ENCODE data around the gene MUC5AC. TPM values are rescaled to one million over a fixed set of nuclear protein-coding genes. Genes with fewer than 3 reads are reported as not detected.
"Not testable (repeated sequence)": the region's sequence is repeated elsewhere in the genome, so short reads cannot be mapped to it uniquely, and the experiment has no call there.

MUC5AC gene
- total RNA-seq, 2 experiments from 2014 or later: not detected

GRCh38 chr11:1188451-1189130 is 30.8 kb downstream of the MUC5AC start:
- H3K4me3 Mint-ChIP-seq, H3K27ac Mint-ChIP-seq, DNase-seq, H3K9me3 Mint-ChIP-seq, H3K4me1 Mint-ChIP-seq, H3K27me3 Mint-ChIP-seq, H3K36me3 Mint-ChIP-seq: not testable (repeated sequence)

DNA sequence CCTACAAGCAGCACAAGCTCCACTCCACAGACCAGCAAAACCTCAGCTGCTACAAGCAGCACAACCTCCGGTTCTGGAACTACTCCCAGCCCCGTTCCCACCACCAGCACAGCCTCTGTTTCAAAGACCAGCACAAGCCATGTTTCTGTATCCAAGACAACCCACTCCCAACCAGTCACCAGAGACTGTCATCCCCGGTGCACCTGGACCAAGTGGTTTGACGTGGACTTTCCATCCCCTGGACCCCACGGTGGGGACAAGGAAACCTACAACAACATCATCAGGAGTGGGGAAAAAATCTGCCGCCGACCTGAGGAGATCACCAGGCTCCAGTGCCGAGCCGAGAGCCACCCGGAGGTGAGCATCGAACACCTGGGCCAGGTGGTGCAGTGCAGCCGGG is 32.1 kb downstream of the MUC5AC start:
- H3K9me3 Mint-ChIP-seq, H3K4me1 Mint-ChIP-seq, DNase-seq, H3K27me3 Mint-ChIP-seq, H3K27ac Mint-ChIP-seq, H3K4me3 Mint-ChIP-seq, H3K36me3 Mint-ChIP-seq: not testable (repeated sequence)

- not testable (repeated sequence) for H3K27me3 Mint-ChIP-seq, H3K4me1 Mint-ChIP-seq, H3K9me3 Mint-ChIP-seq, H3K36me3 Mint-ChIP-seq, DNase-seq, H3K4me3 Mint-ChIP-seq, H3K27ac Mint-ChIP-seq
Measured at GRCh38 chr11:1191786-1192470, 34.2 kb downstream of the MUC5AC start.

- H3K4me3 Mint-ChIP-seq: no peak overlapping the region
Measured at GRCh38 chr11:1192741-1193325, 35.1 kb downstream of the MUC5AC start.

GRCh38 chr11:1193326-1194230 is 35.8 kb downstream of the MUC5AC start:
- no peaks in the 10 kb centered on the region for H3K4me1 Mint-ChIP-seq
- no peaks in the 10 kb centered on the region for H3K9me3 Mint-ChIP-seq
- no peak for DNase-seq
- H3K27ac Mint-ChIP-seq: no peak overlapping the region
- no peaks in the 10 kb centered on the region for H3K27me3 Mint-ChIP-seq
- no peak overlapping the region for H3K4me3 Mint-ChIP-seq
- no peaks in the 10 kb centered on the region for H3K36me3 Mint-ChIP-seq

More at GRCh38 chr11:1192741-1193325, 35.1 kb downstream of the MUC5AC start:
- Mint-ChIP-seq H3K9me3 (no peaks in the 10 kb centered on the region), H3K36me3 (no peaks in the 10 kb centered on the region), H3K27me3 (no peaks in the 10 kb centered on the region), H3K27ac (no peak overlapping the region), H3K4me1 (no peaks in the 10 kb centered on the region)
- no peak for DNase-seq

DNA sequence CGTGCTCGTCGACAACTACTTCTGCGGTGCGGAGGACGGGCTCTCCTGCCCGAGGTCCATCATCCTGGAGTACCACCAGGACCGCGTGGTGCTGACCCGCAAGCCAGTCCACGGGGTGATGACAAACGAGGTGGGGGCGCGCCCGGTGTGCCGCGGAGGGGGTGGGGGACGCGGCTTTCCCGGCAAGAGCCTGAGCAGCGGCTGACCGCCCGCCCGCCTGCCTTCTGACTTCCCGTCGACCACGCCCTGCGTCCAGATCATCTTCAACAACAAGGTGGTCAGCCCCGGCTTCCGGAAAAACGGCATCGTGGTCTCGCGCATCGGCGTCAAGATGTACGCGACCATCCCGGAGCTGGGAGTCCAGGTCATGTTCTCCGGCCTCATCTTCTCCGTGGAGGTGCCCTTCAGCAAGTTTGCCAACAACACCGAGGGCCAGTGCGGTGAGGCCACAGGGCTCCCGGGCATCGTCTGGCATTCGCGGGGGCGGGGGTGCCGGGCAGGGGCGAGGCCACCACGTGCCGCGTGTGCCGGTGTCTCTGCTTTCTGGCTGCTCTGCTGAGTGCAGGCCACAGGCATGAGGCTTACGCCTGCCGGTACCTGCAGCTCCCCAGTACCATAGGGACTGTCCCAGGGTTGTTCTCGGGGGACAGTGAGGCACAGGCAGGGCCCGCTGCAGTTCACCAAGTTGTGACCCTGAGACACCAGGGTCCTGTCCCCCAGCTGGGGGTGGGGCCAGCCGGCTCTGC is 36.7 kb downstream of the MUC5AC start:
- Mint-ChIP-seq H3K36me3 (no peaks in the 10 kb centered on the region), H3K9me3 (no peaks in the 10 kb centered on the region), H3K27me3 (no peaks in the 10 kb centered on the region), H3K4me1 (no peaks in the 10 kb centered on the region), H3K4me3 (no peak overlapping the region), H3K27ac (no peak overlapping the region)
- no peak for DNase-seq

- Mint-ChIP-seq H3K9me3 (no peaks in the 10 kb centered on the region), H3K4me1 (no peaks in the 10 kb centered on the region), H3K4me3 (no peak overlapping the region), H3K27ac (no peak overlapping the region), H3K27me3 (no peaks in the 10 kb centered on the region), H3K36me3 (no peaks in the 10 kb centered on the region)
- no peak for DNase-seq
Measured at GRCh38 chr11:1194977-1195681, 37.4 kb downstream of the MUC5AC start.

GRCh38 chr11:1195682-1196515 is 38.1 kb downstream of the MUC5AC start:
- Mint-ChIP-seq H3K4me1 (no peaks in the 10 kb centered on the region), H3K27me3 (no peaks in the 10 kb centered on the region), H3K27ac (no peak overlapping the region), H3K9me3 (no peaks in the 10 kb centered on the region), H3K4me3 (no peak overlapping the region), H3K36me3 (no peaks in the 10 kb centered on the region)
- DNase-seq: no peak

DNA sequence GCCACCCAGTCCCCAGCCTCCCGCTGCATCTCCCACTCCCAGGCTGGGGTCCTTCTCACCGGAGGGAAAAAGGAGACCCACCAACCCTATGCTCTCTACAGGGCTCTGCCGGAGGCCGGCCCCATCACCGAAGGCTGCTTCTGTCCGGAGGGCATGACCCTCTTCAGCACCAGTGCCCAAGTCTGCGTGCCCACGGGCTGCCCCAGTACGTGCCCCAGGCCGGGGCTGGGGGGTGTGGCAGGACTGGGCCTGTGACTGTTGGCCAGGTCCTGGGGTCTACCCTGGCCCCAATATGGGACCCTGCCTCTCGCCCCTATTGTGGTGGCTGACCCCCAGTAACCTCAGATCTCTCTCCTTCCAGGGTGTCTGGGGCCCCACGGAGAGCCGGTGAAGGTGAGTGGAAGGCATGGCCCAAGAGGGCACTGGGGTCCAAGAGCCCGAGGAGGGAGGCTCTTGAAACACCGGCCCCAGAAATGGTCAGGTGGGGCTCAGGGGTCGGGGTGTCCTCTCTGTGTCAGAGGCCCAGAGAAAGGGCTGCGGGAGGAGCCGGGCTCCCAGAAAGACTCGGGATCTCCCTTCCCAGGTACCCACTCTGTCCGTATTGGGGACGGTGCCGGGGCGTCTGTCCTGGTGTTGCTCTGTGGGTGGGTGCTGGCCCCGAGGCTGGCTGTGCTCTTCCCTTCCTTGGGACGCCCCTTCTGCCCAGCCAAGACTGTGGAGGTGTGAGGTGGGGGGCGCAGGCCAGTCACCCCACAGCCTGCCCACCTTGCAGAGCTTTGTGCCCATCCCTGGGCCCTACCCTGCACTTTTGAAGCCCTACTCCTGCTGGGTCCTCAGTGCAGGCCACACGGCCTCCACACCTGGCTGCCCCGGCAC is 39.0 kb downstream of the MUC5AC start:
- no peaks in the 10 kb centered on the region for H3K36me3 Mint-ChIP-seq
- H3K4me1 Mint-ChIP-seq: no peaks in the 10 kb centered on the region
- H3K27me3 Mint-ChIP-seq: no peaks in the 10 kb centered on the region
- DNase-seq: no peak
- no peak overlapping the region for H3K27ac Mint-ChIP-seq
- no peaks in the 10 kb centered on the region for H3K9me3 Mint-ChIP-seq
- H3K4me3 Mint-ChIP-seq: no peak overlapping the region

- no peak for DNase-seq
- Mint-ChIP-seq H3K36me3 (no peaks in the 10 kb centered on the region), H3K4me3 (no peak overlapping the region), H3K4me1 (no peaks in the 10 kb centered on the region), H3K27ac (no peak overlapping the region), H3K27me3 (no peaks in the 10 kb centered on the region), H3K9me3 (no peaks in the 10 kb centered on the region)
Measured at GRCh38 chr11:1197431-1197885, 39.7 kb downstream of the MUC5AC start.

GRCh38 chr11:1197886-1198560 is 40.3 kb downstream of the MUC5AC start:
- Mint-ChIP-seq H3K27me3 (no peaks in the 10 kb centered on the region), H3K36me3 (no peaks in the 10 kb centered on the region), H3K4me1 (no peaks in the 10 kb centered on the region), H3K27ac (no peak overlapping the region), H3K4me3 (no peak overlapping the region), H3K9me3 (no peaks in the 10 kb centered on the region)
- no peak for DNase-seq

- no peak overlapping the region for H3K27ac Mint-ChIP-seq
- H3K36me3 Mint-ChIP-seq: no peaks in the 10 kb centered on the region
- DNase-seq: no peak
- H3K9me3 Mint-ChIP-seq: no peaks in the 10 kb centered on the region
- H3K4me1 Mint-ChIP-seq: no peaks in the 10 kb centered on the region
- H3K27me3 Mint-ChIP-seq: no peaks in the 10 kb centered on the region
- H3K4me3 Mint-ChIP-seq: no peak overlapping the region
Measured at GRCh38 chr11:1198561-1199240, 40.9 kb downstream of the MUC5AC start.

All from activated naive CD8-positive, alpha-beta T cell treated with anti-CD3 and anti-CD28 coated beads for 36 hours (primary cell).